HG03565 (cell line): ENCODE data around the gene CDH12.
"Not testable (repeated sequence)": the region's sequence is repeated elsewhere in the genome, so short reads cannot be mapped to it uniquely, and the experiment has no call there.

Experiments used
- ATAC-seq: cut with Tn5 transposase; IDR thresholded peaks from one replicate; pipeline ENCODE4 v1.9.1; 2021; ENCODE audit warnings: mild to moderate bottlenecking, moderate library complexity; ENCODE audit not compliant: unreplicated experiment

The CDH12 gene

GRCh38 chr5:22473886-22474285 is 379.3 kb downstream of the CDH12 start:
- no peak for ATAC-seq

- no peak for ATAC-seq
Observed at GRCh38 chr5:22471154-22471553, 382.0 kb downstream of the CDH12 start.

DNA sequence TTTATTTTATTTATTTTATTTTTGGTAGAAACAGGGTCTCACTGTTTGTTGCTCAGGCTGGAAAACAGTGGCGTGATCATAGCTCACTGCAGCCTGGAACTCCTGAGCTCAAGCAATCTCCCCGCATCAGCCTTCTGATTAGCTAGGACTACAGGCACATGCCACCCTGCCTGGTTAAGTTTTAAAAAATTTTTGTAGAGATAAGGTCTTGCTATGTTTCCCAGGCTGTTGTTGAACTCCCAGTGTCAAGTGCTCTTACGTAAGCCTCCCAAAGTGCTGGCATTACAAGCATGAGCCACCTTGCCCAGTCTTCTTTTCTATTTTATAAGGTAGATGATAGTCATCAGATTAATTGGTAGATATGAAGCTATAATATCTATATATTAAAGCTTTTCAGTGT is 382.7 kb downstream of the CDH12 start:
- ATAC-seq: no peak

DNA sequence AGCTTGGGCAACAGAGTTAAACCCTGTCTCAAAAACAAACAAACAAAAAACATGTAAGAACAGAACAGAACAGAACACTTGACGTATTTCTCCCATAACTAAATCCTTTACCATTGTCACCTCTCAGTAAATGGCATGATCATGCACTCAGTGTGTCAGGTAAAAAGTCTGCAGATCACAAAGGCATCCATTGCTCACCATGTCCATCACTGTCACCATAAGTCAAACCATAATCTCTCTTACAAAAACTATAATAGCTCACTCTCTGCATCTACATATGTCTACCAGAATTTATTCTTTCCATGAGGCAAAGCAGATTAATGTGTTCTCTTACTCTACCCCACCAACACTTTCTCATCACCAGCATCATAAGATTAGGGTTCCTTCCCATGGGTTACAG is 387.5 kb downstream of the CDH12 start:
- ATAC-seq: no peak

- ATAC-seq: no peak
Observed at GRCh38 chr5:22465177-22465576, 388.0 kb downstream of the CDH12 start.

GRCh38 chr5:22460189-22460588 is 393.0 kb downstream of the CDH12 start:
- ATAC-seq: no peak

GRCh38 chr5:22432905-22433304 is 420.2 kb downstream of the CDH12 start:
- no peak for ATAC-seq

- no peak for ATAC-seq
Observed at GRCh38 chr5:22431840-22432239, 421.3 kb downstream of the CDH12 start.

GRCh38 chr5:22431406-22431805 is 421.7 kb downstream of the CDH12 start:
- ATAC-seq: no peak

DNA sequence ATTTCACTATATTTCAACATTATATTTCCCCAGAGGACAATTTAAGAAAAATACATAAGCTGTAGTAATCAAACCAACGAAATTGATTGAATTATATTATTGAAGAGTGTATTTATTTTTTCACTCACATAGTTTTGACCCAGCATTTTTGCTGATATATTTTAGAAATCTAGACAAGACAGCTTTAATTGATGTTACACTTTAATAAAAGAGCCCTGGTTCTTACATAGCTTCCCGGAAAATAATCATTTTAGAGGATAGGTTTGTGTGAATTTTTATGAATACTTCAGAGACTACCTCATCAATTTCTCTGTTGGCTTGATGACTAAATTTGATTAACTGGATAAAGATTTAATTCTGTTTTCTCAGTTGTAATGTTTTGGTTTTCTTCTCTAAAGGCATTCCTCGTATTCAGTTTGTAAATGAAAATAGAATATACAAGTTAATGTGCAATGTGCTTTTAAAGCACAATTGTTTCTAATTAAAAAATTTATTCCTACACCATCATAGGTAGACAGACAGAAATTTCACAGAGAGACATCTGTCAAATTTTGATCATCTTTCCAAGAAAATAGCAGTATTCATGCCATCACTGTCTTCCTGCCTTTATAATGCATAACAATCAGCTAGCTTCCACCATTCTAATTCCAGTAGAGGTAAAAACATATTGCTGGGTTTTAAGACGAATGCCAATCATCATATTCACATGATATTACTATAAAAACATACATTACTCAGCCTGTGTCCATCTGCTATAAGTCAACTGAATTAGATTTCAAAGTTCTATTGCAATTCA is 441.4 kb downstream of the CDH12 start:
- no peak for ATAC-seq

DNA sequence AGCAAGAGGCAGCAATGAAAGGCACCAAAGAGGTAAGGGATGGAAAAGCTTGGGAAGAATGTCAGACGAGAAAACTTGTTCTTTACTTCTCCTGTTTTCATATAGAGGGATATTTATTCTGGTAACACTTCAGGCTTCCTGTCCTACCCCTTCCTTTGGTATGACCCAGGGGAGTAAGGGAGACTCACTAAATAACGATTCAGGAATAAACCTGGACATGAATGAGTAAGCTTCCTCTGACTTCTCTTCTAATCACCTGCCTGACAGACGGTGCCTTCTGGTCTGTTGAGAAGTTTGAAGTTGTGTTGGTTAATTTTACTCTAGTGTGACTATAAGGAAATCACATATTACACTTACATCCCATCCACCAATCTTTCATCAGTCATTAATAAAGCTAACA is 461.2 kb downstream of the CDH12 start:
- no peak for ATAC-seq

DNA sequence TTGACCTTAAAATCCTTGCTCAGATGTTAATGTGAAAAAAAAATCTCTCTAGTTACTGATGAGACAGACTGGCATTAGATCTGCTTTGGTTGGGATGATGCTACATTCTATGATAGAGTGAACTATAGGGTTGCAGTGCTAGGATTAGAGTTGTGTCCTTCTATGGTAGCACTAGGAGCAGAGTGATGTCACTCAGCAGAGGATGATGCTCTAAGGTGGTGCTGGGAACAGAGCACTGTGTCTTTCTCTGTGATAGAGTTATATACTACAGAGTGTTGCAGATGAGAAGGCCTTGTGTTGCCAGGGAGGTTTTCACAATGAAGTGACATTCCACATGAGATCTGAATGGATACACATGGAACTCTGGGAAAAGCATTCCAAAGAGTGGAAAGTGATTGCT is 462.3 kb downstream of the CDH12 start:
- ATAC-seq: no peak

- no peak for ATAC-seq
Observed at GRCh38 chr5:22372826-22373660, 480.1 kb downstream of the CDH12 start.

GRCh38 chr5:22372376-22372775 is 480.8 kb downstream of the CDH12 start:
- no peak for ATAC-seq

GRCh38 chr5:22354956-22355355 is 498.2 kb downstream of the CDH12 start:
- no peak for ATAC-seq

GRCh38 chr5:22352493-22352892 is 500.7 kb downstream of the CDH12 start:
- ATAC-seq: no peak

GRCh38 chr5:22351178-22351577 is 502.0 kb downstream of the CDH12 start:
- no peak for ATAC-seq

DNA sequence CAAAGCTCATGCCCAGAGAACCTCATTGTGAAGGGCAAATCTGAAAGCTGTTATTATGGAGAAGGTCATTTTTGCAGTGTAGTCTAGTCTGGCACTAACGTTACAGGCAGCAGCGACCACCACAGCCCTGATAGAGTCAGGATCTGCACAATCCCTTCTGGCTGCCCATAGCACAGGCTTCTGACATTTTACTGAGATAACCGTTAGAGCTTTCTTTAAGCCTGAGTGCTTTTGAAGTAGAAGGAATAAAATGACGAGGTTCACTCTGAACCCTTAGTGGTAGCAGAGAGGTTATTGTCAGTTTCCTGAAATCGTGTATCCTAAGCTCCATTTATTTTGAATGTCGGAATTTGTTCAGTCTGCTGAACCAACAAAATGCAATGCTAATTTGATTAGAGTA is 505.1 kb downstream of the CDH12 start:
- no peak for ATAC-seq

DNA sequence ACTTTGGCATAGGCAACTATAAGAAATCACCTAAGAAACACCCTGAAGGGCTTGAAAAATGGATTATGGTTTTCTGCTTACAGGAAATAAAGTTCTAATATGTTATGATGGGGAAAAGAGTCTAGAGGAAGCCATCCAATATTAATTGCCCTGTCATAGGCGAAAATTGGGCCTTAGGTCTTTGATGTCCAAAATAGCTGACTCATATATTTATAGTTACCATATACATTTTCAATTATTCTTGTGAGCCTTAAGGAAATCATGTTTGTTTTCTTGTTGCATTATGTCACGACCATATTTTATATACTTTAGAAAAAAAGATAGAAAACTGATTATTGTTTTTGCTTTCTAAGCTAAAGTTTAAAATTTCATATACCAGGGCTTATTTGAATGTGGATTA is 509.1 kb downstream of the CDH12 start:
- no peak for ATAC-seq

DNA sequence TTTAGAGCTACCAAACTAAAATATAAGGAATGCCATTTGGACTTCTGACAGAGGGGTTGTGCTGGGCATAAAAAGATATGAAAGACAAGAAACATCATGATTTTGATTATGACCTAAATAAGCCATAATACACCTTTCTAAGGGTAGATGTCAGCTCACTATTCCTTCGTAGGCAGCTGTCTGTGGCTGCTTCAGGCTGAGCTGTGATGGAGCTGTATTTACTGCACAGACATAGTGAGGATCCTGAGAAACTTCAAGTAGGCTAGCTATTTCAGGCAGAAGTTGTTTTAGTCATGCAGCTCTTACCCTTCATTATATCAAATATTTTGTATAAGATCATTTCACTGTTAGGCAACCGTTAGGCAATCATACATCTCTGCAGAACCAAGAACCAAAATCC is 511.7 kb downstream of the CDH12 start:
- ATAC-seq: no peak

DNA sequence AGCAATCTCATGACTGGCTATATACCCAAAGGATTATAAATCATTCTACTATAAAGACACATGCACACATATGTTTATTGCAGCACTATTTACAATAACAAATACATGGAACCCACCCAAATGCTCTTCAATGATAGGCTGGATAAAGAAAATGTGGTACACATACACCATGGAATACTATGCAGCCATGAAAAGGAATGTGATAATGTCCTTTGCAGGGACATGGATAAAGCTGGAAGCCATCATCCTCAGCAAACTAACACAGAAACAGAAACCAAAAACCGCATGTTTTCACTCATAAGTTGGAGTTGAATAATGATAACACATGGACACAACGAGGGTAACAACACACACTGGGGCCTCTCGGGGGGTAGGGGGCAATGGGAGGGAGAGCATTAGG is 520.2 kb downstream of the CDH12 start:
- not testable (repeated sequence) for ATAC-seq

DNA sequence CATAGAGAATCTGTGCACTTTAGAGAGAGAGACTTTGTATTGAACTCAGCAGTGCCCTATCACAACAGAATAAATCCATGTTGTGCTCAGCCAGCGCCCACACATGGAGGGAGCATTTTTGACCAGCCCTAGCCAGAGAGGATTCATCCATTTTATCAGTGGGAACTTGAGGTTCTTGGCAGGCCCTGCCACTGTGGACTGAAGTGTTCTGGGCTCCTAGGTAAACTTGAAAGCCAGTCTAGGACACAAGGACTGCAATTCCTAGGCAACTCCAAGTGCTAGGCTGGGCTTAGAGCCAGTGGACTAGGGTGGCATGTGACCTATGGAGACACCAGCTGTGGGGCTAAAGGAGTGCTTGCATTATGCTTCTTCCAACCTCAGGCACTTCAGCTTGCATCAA is 523.5 kb downstream of the CDH12 start:
- ATAC-seq: no peak
